ENCODE data around the gene RAD51AP1. TPM values are rescaled to one million over a fixed set of nuclear protein-coding genes. Genes with fewer than 3 reads are reported as not detected.
A peak's percentile ranks its signal among the peaks of the same experiment; 100 is the strongest.

RAD51AP1 gene
- total RNA-seq, 1 donor from 2014 or later: 14.1 TPM

DNA sequence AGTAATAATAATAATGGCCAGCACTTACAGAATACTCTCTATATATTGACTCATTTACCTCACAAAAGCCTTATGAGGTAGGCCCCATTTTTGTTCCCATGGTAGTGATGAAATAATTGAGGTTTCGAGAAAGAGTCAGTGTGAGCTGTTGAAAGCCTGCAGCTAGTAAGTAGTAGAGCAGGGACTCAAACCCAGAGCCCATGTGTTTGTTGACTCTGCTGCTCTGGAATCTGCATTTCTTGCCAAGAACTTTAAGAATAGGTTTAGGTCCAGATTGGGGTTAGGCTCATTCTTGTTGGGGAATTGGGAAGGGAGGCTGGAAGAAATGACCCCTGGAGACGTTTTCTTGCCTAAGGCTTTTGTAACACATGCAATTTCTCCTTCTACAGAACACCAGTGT is 51.3 kb downstream of the RAD51AP1 start:
- DNase-seq (ENCODE audit: low read depth in 2 of 2): no peak

DNA sequence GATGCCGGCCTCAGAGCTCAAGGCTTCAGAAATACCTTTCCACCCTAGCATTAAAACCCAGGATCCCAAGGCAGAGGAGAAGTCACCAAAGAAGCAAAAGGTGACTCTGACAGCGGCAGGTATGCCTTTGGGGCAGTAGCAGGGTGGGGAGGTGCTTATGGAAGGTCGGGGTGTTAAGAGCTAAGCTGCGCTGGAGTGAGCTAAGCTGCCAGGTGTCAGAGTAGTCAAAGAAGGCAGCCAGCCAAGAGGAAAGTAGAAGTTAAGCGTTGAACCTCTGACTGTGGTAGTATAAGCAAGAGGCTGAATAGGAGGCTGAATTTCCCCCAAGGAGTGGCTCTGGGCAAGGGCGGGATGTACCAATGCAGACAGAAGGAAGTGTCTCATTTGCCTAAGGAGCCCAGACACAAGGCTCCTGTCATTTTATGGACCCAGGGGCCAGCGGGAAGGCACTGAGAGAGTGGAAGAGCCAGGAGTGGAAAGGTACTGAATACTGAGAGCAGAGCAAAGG is 52.5 kb downstream of the RAD51AP1 start:
- DNase-seq (ENCODE audit: low read depth in 2 of 2): no peak

DNA sequence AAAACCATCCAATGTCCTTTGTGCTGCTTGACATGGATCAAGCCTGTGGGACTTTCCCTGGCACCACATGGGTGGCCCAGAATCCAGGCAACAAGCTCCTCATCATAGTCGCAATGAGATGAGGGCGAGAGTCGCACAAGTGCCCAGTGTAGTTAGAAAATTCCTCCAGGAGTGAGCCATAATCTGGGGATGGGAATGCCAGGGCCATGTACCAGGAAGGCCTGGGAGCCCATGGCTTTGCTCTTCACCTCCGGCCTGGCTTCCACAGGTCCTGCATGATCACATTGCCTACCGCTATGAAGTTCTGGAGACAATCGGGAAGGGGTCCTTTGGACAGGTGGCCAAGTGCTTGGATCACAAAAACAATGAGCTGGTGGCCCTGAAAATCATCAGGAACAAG is 57.2 kb downstream of the RAD51AP1 start:
- DNase-seq (ENCODE audit: low read depth in 2 of 2): no peak

GRCh38 chr12:4603421-4603820 is 64.7 kb downstream of the RAD51AP1 start:
- DNase-seq (ENCODE audit: low read depth in 2 of 2): no peak

DNA sequence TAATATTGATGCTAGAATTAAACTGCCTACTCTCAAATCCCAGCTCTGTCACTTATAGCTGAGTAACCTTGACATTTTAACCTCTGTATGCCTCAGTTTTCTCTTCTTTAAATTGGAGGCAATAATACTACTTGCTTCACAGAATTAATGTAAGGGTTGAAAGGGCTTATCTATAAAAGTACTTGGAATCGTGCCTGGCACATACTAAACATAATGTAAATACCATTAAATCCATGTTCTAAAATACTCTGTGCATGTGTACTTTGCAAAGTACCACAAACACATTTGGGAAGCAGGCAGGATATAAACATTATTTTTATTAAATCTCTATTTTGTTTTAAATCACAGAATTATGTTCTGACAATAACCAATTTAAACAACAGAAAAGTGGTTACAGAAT is 65.3 kb downstream of the RAD51AP1 start:
- no peak for DNase-seq (ENCODE audit: low read depth in 2 of 2)

- peak; percentile 44 to 87 for DNase-seq (ENCODE audit: low read depth in 2 of 2)
Measured at GRCh38 chr12:4604684-4605193, 66.0 kb downstream of the RAD51AP1 start.

DNA sequence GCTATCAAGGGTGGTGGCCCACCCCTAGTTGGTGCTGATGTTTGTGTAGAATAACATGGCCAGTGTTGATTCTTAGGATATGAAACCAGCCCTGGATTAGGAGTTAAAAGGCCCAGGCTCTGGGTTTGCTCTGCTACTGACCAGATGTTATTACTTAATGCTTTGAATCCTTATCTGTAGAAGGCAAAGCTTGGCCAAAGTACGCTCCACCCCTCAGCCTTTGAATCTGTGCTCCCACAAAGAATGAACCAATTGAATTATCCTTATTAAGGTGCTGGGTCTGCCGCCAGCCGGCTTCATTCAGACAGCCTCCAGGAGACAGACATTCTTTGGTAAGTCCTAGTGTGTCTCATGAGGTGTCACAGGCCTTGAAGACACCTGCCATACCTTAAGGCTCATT is 68.4 kb downstream of the RAD51AP1 start:
- DNase-seq (ENCODE audit: low read depth in 2 of 2): no peak

DNA sequence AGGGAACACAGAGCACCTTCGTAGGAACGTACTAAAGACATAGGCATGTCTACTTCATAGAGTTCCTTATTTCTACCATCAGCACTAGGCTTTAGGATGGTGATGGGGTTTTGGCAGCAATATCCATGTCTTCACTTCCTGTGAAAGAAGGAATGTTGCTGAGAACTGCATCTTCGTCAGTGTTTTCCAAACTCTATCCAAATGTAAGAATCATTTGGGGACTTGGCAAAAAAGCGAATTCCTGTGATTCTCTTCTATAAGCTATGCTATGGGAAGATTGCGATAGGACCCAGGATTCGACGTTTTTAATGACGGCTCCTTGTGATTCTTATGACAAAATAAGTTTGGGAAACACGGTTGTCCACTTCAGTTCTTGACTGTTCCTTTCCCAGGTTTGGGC is 70.4 kb downstream of the RAD51AP1 start:
- no peak for DNase-seq (ENCODE audit: low read depth in 2 of 2)

Other genes with a start within 250 kb of the RAD51AP1 start
- 9.6 and 14.0 TPM in 2 replicates for gene TIGAR, start 217.7 kb upstream of the RAD51AP1 start, total RNA-seq
- under 0.01 TPM in 1 of 2 replicates, not detected in the other for gene FGF23, start 159.2 kb upstream of the RAD51AP1 start, total RNA-seq
- gene FGF6, start 93.1 kb upstream of the RAD51AP1 start, total RNA-seq: not detected in 2 replicates
- 23.6 and 46.8 TPM in 2 replicates for gene DYRK4, start 23.3 kb downstream of the RAD51AP1 start, total RNA-seq
- gene AKAP3, start 110.2 kb downstream of the RAD51AP1 start, total RNA-seq: 0.64 and 1.5 TPM in 2 replicates
- gene NDUFA9, start 110.2 kb downstream of the RAD51AP1 start, total RNA-seq: 57.9 and 68.4 TPM in 2 replicates
- under 0.01 and 0.13 TPM in 2 replicates for gene GALNT8, start 181.5 kb downstream of the RAD51AP1 start, total RNA-seq

Measured in dermis microvascular lymphatic vessel endothelial cell (primary cell).